HG03095 (cell line): Measurements from ENCODE around the gene ARHGAP27.
A peak's percentile ranks its signal among the peaks of the same experiment; 100 is the strongest.

Experiments used
- ATAC-seq: cut with Tn5 transposase; IDR thresholded peaks from one replicate; pipeline ENCODE4 v1.9.1; 2021; ENCODE audit warnings: moderate library complexity; ENCODE audit not compliant: unreplicated experiment

Gene ARHGAP27

GRCh38 chr17:45410144-45411091 is 22.3 kb downstream of the ARHGAP27 start:
- peak; percentile 51 for ATAC-seq

DNA sequence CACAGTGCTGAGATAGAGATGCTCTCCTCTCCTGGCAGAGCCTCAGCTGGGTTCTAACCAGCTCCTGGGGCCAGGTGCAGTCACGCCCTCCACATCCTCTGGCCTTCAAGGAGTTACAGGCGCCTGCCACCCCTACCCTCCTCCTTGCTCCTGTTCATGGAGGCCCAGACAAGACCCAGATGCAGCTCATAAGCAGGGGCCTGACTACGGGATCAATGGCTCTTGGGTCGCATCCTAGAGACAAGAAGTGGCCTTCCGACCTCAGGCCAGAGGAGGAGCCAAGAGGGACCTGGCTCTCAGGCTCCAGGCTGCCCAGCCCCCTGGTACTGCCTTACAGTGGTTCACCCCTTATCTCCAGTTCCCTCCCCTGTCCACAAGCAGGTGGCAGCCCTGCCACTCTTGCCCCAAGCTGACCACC is 23.0 kb downstream of the ARHGAP27 start:
- ATAC-seq: no peak

GRCh38 chr17:45408611-45409421 is 23.9 kb downstream of the ARHGAP27 start:
- no peak for ATAC-seq

GRCh38 chr17:45406107-45406506 is 26.6 kb downstream of the ARHGAP27 start:
- ATAC-seq: no peak

DNA sequence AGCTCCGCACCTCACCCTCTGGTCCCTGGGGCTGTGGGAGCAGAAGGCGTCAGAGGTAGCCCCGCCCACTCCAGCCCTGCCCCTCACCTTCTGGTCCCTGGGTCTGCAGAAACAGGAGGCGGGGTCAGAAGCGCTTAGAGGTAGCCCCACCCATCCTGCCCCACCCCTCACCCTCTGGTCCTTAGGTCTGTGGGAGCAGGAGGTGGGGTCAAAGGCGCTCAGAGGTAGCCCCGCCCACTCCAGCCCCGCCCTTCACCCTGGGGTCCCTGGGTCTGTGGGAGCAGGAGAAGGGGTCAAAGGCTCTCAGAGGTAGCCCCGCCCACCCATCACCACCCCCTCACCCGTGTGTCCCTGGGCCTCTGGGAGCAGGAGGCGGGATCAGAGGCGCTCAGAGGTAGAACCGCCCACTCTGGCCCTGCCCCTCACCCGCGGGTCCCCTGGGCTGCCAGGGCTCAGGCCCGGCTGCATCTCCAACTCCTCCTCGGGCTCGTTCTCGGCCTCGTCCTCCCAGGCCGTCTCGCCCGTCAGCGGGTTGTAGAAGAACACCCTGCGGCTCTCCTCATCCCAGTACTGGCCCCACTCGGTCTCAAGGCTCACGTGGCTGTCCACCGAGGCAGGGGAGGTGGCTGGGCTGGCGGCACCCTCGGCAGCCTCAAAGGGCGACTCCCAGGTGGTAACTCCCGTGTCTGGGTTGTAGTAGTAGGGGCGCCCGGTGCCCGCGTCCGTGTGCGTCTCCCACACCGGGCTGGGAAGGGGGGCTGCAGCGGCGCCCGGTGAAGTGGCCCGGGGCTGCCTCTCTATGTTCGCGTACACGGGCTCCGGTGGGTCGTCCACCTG is 27.2 kb downstream of the ARHGAP27 start:
- ATAC-seq: no peak

GRCh38 chr17:45404870-45405249 is 27.8 kb downstream of the ARHGAP27 start:
- no peak for ATAC-seq

DNA sequence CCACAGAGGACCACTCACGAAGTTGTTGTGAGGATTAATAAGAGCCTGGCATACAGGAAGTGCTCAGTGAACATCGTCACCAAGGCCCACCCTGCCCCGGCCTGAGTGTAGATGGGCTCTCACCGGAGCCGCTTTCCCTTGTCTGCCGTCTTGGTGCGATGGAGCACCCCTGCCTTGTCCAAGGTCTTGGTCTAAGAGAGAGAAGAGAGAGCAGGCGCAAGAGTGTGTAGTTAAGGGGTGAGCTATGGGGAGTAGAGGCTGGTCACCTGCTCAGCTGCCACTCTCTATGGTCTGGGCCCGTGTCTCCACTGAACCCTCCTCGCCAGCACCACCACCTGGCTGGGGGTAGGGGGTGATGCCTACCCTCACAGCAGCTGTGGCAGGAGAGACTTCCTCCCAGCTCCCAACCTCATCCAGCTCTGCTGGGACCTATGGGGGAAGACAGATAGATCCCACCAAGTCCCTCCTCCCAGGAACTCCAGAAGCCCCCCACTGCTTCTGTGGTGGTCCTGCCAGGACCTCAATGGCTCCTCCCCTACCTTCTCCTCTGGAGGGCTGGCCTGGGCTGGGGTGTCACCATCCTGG is 28.7 kb downstream of the ARHGAP27 start:
- ATAC-seq: no peak

DNA sequence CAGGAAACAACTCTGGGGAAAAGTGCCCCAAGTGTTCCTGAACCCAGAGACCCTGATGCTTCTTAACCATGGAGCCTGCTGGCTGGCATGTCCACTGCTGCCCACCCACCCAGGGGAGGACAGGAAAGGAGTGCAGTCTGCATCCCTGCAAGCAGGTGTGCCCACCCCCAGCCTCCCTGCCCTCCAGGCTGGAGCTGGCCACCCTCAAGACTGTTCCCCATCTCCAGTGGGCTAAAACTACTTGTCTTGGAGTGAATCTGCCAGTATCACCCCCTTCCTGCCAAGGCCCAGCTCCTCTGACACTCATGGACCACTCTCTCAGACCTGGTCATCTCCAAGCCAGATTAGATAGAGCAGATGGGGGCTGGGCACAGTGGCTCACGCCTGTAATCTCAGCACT is 29.8 kb downstream of the ARHGAP27 start:
- no peak for ATAC-seq

DNA sequence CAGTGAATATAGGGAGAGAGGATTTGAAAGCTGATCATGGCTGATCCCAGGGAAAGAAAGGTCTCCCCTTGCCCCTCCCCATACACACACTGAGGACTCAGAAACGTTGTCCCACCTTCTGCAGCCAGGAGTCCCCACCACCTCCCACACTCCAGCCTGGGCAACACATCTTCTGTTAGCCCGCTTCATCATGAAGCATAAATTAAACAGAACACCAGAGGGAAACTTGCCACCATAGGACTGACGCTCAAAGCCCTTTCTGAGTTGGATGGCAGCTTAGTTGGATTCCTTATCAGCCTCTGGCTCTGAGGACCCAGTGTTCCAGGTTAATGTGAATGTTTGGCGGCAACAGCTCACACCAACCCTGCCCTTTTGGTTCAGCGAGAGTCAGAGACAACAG is 33.9 kb downstream of the ARHGAP27 start:
- no peak for ATAC-seq

DNA sequence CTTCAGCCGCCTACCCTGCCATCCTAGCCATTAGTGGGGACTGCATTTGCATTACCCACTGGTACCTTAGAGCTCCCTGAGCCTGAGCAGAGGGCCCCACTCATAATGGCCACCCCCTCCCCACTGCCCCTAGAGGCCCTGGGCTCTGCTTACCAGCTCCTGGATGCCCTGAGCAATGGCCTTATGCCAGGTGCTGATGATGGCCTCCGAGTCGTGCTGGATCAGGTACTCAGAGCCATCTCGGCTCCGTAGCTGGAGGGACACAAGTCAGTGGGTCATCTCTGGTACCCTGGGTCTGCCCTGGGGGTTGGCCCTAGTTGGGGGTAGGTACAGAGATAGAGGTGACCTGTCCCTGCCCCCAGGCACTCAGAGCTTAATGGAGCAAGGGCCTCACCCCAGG is 34.9 kb downstream of the ARHGAP27 start:
- ATAC-seq: no peak

GRCh38 chr17:45396496-45397205 is 36.0 kb downstream of the ARHGAP27 start:
- ATAC-seq: no peak

- ATAC-seq: no peak
These were observed 36.9 kb downstream of the ARHGAP27 start for GRCh38 chr17:45395569-45396415.

DNA sequence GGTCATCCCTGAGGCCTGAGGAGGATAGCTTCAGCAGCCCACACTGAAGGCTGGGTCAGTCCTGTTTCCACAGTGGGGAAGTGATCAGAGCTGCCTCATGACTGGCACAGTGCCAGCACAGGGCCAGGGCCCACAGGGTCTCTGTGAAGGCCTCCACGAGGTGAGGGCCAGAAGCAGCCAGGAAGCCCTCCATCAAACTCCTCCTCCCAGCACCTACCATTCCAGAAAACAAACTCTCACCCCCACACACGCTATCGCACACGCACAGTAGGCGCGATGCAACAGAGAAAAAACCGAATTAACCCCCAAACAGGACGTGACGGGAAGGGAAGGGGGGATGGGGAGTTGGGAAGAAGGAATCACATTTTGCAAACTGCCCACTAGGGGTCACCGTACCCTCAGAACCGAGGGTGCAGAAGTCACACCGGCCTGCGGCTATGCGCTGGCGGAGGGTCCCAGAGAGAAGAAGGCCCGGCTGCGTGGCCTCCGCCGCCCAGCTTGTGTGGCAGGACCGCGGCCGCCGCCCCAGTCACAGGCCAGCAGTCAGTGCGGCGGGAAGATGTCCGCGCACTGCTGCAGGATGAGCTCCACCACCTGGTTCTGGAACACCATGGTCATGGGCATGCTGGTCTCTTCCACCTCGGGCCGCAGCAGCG is 37.6 kb downstream of the ARHGAP27 start:
- ATAC-seq: no peak

- ATAC-seq: no peak
These were observed 38.1 kb downstream of the ARHGAP27 start for GRCh38 chr17:45394564-45394912.

- ATAC-seq: no peak
These were observed 38.6 kb downstream of the ARHGAP27 start for GRCh38 chr17:45394091-45394490.

- no peak for ATAC-seq
These were observed 39.3 kb downstream of the ARHGAP27 start for GRCh38 chr17:45393411-45393810.

- ATAC-seq: no peak
These were observed 40.8 kb downstream of the ARHGAP27 start for GRCh38 chr17:45391918-45392317.

GRCh38 chr17:45391291-45391690 is 41.4 kb downstream of the ARHGAP27 start:
- ATAC-seq: no peak

DNA sequence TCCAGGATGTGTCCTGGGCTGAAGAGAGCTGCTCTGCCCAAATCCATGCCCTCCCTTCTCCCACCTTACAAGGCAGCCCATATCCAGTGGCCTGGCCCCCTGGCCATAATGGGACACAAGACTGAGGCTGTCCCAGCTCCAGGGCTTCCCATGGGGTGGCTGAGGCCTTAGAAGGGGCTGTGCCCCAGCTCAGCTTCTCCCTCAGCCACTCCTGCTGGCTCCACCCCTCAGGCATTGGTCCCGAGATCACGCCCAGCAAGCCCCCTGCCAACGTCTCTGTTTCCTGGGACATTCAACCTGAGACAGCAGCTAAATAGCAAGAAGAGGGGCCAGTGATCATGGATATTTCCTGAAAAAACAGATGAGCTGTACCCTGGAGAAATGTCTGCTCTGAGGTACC is 43.3 kb downstream of the ARHGAP27 start:
- ATAC-seq: no peak
